Endothelial cell of umbilical vein (primary cell): ENCODE data around the gene NHP2.

ENCODE experiments used
- CTCF ChIP-seq, 2 donors: IDR thresholded peaks; 1 replicate in 1 of 2; 2 replicates in 1 of 2; pipeline ENCODE4 v1.5.1; 2011; ENCODE audit warnings: low read length in 2 of 2, mild to moderate bottlenecking in 2 of 2, moderate library complexity in 2 of 2, control low read depth in 1 of 2, inconsistent platforms in 1 of 2, low read depth in 1 of 2; ENCODE audit not compliant: insufficient read depth in 1 of 2; ENCODE audit errors: extremely low read depth in 1 of 2
- EZH2 ChIP-seq: IDR thresholded peaks from 2 replicates; pipeline ENCODE4 v1.6.1; 2012; ENCODE audit warnings: borderline replicate concordance, low read depth, mild to moderate bottlenecking, moderate library complexity, low read length, inconsistent platforms; ENCODE audit not compliant: severe bottlenecking
- FOS ChIP-seq: IDR thresholded peaks from 2 replicates; pipeline ENCODE4 v1.6.1; 2011; ENCODE audit warnings: mild to moderate bottlenecking, low read length, moderate library complexity, borderline replicate concordance; ENCODE audit not compliant: insufficient read depth
- POLR2AphosphoS5 ChIP-seq: IDR thresholded peaks from 2 replicates; pipeline ENCODE4 v1.6.1; 2012; ENCODE audit warnings: low read depth, mild to moderate bottlenecking, control low read depth, low read length, moderate library complexity; ENCODE audit not compliant: insufficient read depth

DNA sequence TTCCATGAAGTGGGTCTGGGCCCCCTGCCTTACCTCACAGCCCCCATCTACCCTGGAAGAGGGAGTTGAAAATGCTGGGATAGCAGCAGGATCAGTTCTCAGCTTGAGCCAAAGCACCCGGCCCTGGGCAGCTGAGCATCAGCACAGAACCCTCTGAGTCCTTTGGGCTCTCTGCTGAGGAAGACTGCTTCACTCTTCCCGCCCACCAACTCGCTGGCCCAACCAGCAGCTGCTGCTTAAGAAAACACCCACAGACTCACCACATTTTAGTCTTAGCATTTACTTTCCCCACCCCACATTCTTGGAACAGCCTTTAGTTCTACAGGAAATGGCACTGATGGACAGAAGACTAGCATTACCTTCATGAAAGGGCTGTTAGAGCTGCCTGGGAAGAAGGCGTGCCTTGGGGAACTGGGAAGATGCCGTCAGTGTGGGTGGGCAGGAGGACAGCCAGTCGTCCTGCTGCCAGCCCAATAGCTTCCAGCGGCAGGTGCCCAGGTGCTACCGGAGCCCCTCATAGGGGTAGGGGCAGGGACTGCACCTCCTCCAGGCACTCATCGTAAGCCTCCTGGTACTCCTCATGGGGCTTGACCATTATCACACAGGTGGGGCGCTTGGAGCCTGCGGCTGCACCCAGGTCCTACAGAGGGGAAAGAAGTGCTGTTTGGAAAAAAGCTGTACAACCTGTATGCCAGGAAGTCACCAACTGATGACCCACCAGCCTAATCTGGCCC is 4.3 kb downstream of the NHP2 start:
- TF ChIP-seq FOS: no peak
- TF ChIP-seq EZH2: no peak
- no peak for TF ChIP-seq CTCF (IDR thresholded peaks at IDR 0.05; ENCODE audit: extremely low read depth in 1 of 2, insufficient read depth in 1 of 2, low read depth in 1 of 2, low read length in 2 of 2)
- no peak for TF ChIP-seq POLR2AphosphoS5
